Measurements from ENCODE around the gene MATK.

GRCh38 chr19:3803114-3803888 lies 17.1 kb upstream of the MATK start:
- TF ChIP-seq CTCF (IDR thresholded peaks at IDR 0.05; ENCODE audit: insufficient read depth, low read depth, low read length): no peak
- no peak for TF ChIP-seq EZH2 (IDR thresholded peaks at IDR 0.05; ENCODE audit: insufficient read depth, low read length)
